GM18868 (cell line): Measurements from ENCODE around the gene OR4F15.

Source experiments
- ATAC-seq: cut with Tn5 transposase; IDR thresholded peaks from one replicate; pipeline ENCODE4 v1.9.1; 2021; ENCODE audit warnings: mild to moderate bottlenecking, moderate library complexity; ENCODE audit not compliant: unreplicated experiment

The OR4F15 gene

DNA sequence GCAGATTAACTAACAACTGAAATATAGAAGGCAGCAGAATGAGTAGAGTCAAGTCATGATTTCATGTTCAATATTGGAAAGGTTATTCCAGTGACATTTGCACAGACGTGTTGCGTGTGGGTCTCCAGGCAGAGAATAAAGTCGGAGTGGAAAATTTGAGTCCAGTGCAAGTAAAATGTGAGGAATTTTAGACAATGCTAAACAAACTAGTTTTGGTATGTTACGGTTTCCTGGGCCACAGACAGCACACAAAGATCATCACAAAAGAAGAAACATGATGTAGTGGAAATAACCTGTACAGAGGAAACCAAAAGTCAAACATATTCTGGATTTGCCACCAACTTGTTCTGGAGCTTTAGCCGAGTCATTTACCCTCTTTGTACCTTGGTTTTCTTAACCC, 8.3 kb upstream of the OR4F15 start:
- ATAC-seq = no peak

DNA sequence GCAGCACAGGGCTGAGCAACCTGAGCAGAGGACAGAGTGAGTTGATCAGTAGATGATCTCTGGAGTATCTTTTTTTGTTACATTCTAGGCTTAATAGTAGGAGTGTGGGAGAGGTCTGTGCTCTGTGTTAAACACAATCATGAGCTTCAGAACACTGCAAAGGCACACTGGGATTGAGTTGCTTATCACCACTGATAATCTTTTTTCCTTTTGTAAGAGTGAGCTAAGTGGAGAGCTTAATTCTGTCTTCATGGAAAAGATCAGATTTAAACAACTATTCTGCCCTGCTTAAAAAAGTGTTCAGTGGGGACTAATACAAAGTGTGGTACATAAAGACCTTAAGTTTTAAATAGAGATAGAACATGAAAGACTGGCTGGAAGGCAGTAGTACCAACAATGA, 7.6 kb upstream of the OR4F15 start:
- no peak for ATAC-seq

DNA sequence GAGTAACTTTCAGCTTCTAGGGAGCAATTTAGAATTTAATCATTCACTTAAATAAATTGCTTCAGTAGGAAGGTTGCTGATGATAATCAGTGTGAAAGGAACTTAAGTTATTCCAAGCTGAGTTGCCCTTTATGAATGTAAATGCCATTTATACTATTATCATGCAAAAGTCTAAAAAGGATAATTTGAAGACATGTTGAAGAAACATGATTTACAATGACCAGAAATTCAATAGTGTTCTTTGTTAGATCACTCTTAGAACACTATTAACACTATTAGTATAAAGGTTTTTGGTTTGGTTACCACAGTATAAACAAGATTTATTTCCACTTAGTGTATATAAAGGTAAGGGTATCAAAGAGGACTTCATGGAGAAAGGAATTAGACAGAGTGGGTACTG, 7.1 kb upstream of the OR4F15 start:
- ATAC-seq = no peak

DNA sequence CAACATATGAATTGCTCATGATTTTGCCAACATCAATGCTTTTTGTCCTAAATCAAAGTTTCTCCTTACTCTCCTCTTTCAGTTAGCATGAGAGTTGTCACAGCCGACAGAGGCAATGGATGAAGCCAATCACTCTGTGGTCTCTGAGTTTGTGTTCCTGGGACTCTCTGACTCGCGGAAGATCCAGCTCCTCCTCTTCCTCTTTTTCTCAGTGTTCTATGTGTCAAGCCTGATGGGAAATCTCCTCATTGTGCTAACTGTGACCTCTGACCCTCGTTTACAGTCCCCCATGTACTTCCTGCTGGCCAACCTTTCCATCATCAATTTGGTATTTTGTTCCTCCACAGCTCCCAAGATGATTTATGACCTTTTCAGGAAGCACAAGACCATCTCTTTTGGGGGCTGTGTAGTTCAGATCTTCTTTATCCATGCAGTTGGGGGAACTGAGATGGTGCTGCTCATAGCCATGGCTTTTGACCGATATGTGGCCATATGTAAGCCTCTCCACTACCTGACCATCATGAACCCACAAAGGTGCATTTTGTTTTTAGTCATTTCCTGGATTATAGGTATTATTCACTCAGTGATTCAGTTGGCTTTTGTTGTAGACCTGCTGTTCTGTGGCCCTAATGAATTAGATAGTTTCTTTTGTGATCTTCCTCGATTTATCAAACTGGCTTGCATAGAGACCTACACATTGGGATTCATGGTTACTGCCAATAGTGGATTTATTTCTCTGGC, 6.2 kb upstream of the OR4F15 start:
- no peak for ATAC-seq

DNA sequence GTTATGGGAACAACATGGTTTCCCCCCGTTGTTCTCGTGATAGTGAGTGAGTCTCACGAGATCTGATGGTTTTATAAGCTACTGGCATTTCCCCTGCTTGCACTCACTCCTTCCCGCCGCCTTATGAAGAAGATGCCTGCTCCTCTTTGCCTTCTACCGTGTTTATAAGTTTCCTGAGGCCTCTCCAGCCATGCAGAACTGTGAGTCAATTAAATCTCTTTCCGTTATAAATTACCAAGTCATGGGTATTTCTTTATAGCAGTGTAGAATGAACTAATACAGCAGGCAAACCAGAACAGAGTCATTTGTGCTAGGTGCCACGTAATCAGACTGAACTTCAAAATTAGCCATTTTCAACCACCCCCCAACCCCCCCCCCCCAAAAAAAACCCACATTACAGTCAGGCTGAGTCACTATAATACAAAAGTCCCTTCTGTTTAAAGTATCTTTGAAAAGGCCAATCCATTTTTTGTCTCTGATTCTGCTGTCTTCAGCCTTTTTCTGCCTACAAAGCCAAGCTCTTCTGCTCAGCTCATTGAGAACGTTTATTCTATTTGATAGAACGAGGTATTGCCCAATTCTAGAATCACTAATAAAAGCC, 4.6 kb upstream of the OR4F15 start:
- no peak for ATAC-seq

DNA sequence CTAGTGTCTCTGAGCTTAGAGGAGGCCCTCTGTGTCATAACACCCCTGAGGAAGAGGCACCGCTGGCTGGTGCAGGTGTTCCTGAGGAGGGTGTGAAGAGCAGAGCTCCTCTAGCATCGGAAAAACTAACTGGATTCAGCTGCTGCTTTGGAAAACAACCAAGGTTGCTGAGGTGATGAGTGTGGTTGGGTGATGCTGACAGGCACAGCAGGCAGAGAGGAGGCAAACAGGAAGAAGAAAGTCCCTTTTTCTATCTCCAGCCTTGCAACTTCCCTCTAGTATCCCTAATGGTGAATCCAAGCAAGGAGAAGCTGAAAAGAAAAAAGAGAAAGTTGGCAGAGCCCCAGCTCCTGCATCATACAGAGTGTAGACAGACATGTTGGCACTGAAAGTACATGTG, 3.8 kb upstream of the OR4F15 start:
- ATAC-seq = no peak

DNA sequence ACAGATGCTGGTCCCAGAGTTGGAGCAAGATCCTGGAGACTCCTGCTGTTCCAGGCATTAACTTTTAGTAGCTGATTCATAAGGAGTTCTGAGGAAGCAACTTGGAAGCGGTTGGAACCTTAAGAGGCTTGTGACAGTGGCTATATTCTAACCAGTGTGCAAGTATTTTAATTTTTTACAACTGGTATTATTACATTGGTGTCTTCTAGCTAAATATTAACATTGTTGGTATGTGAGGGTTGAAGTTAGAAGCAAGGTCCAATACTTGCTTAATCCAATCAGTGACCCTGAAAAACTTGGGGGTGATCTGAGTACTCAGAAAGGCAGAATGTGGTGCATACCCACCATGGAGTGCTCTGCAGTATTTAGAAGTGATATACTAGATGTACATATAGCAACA, 1.5 kb upstream of the OR4F15 start:
- ATAC-seq = no peak

DNA sequence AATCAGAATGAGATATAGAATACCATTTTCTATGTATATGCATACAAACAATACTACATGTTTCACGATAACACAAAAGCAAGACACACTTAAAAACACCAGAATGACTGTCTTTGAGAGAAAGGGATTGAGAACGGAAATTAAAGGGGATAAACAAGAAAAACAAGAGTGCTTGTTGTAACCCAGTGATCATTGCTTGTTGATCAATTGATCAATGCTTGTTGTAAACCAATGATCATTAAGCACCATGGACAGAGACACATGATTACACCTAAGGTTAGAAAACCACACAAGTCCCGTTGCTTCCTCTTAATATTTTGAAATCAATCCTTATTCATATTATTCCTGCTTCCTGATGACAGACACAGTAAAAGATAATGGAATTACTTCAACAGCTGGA, 1.1 kb upstream of the OR4F15 start:
- ATAC-seq = no peak

DNA sequence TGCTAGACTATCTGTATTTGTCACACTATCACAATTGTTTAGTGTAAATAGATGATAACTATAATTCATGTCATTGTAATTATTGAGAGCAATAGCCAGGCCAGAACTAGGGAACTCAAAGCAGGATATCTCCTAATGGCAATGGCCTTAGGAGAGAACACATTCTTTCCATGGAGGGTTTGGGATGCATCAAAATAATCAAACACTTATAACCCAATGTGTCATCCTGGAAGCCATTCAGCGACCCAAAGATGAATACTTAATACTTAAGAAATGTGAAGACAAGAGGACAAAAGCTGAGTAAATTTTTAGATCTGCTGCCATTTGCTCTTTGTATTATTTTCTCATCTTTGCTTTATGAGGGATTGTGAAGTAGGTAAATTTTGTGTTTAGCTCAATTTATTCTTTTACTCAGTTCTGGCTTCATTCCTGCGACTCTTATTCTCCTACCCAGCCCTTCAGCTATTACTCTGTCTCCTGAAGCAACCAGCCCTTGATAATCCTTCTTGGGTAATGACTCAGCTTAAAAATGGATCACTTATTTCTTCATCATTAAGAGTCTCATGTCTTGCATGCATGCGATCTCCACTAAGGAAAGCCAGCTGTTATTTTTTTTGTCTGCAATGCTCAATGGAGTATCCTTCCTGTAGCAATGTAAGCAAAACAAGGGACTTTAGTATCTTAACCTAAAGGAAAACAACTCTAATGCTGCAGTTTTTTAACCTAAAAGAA, 2.0 kb downstream of the OR4F15 start:
- ATAC-seq = no peak

DNA sequence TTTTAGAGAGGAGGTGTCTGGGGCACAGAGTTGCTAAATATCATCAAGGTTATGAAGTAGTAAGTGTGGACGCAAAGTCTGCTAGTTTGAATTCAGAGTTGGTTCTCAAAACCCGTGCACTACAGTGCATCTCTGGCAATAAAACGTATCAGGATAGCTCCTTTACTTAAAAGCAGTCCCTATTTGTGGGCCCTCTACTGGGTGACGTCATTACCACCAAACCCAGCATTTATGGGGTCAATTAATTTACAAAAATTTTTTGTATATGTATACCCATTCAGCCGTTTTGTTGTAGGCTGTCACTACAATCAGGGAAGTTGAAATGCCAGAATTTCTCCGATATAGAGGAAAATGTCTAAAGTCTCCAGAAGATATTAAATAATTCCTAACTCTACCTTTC, 8.8 kb downstream of the OR4F15 start:
- ATAC-seq = no peak

DNA sequence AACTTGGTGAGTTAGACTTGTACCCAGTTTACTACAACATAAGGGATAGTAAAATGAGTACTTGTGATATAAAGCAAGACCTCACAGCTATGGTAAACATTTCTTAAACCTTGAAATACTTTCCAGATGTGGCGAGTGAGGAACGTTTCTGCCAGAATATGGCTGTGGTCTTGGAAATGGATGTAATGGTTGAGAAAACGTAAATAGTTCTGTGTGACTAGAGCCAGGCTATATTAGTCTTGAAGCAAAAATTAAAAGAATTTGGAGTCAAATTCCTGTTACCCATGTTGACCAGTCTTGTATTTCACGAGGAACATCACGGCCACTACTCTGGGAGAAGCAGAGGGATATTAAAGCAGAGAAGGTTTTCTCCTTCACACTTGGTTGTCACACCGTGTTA, 15.3 kb downstream of the OR4F15 start:
- ATAC-seq = no peak

DNA sequence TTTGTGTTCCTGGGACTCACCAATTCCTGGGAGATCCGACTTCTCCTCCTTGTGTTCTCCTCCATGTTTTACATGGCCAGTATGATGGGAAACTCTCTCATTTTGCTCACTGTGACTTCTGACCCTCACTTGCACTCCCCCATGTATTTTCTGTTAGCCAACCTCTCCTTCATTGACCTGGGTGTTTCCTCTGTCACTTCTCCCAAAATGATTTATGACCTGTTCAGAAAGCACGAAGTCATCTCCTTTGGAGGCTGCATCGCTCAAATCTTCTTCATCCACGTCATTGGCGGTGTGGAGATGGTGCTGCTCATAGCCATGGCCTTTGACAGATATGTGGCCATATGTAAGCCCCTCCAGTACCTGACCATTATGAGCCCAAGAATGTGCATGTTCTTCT, 16.8 kb downstream of the OR4F15 start:
- no peak for ATAC-seq

DNA sequence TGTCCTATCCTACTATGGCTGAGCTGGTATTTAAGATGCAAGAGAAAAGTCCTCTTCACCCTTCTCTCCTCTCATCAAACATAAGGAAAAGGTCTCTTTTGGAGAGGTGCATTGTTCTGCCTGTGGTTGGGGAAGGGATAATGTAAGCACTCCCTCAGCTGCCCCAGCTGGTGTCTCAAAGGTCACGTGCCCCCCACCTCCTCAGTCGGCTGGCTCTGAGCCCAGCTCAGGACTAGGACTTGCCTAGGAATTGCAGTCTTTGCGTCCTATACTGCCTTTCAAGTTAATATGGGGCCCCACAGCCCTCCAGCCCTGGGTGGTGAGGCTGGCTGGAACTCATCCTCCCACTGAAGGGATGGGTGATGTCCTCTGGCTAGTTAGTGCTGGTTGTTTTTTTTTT, 29.7 kb downstream of the OR4F15 start:
- no peak for ATAC-seq

DNA sequence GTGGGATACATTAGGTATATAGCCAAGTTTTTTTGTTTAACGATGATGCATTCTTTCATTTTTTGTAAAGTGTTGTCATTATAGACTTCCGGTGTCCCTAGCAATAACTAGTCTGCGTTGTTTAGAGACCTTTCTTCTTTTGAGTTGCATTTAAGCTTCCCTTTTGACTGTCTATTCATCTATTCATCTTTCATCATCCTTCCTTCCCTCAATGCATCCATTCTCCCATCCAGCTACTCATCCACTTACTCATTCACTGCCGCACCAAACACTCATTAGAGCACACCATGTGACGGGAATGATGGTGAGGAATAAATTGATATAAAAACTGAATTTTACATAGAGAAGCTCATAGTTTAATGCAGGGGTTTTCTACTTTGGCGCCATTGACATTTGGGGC, 32.9 kb downstream of the OR4F15 start:
- no peak for ATAC-seq

DNA sequence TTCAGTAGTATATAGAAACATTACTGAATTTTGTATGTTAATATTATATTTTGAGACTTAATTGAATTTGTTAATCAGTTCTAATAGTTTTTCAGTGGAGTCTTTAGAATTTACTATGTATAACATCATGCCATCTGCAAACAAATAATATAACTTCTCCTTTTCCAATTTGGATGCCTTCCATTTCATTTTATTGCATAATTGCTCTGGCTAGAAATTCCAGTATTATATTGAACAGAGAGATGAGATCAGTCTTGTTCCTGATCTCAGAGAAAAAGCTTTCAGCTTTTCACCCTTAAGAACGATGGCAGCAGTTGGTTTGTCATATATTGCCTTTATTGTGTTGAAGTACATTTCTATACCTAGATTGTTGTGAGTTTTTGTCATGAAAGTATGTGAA, 40.4 kb downstream of the OR4F15 start:
- ATAC-seq = no peak
